NCI-H2196 (cell line): Measurements from ENCODE around the gene ARHGEF1.

Experiments used
- DNase-seq: peaks from one replicate; lab custom pipeline; 2025; ENCODE audit not compliant: unreplicated experiment; lab: John Stamatoyannopoulos, UW

The ARHGEF1 gene

GRCh38 chr19:41882568-41883462, at the start of gene ARHGEF1:
Gene ARHGEF1 (plus strand): TSS chr19:41883184. CDS start chr19:41888083, 4,899 bp downstream.
- no peak for DNase-seq

- no peak for DNase-seq
These were observed 44.8 kb upstream of the ARHGEF1 start for GRCh38 chr19:41837981-41838708.

- DNase-seq: no peak
These were observed 43.8 kb upstream of the ARHGEF1 start for GRCh38 chr19:41839211-41839610.

GRCh38 chr19:41843371-41843770, 39.6 kb upstream of the ARHGEF1 start:
- no peak for DNase-seq

- no peak for DNase-seq
These were observed 38.4 kb upstream of the ARHGEF1 start, which contains the start of gene LYPD4 for GRCh38 chr19:41844601-41845000. Gene LYPD4 (minus strand): TSS chr19:41844683. CDS start chr19:41839285, 5,398 bp downstream.

GRCh38 chr19:41845001-41845050, 38.2 kb upstream of the ARHGEF1 start, which contains the start of gene DMRTC2:
Gene DMRTC2 (plus strand): TSS chr19:41845042. CDS start chr19:41847429, 2,387 bp downstream.
- DNase-seq: no peak

- DNase-seq: no peak
These were observed 37.9 kb upstream of the ARHGEF1 start for GRCh38 chr19:41845051-41845590.

GRCh38 chr19:41847351-41848105, 35.5 kb upstream of the ARHGEF1 start:
- no peak for DNase-seq

- no peak for DNase-seq
These were observed 34.3 kb upstream of the ARHGEF1 start for GRCh38 chr19:41848666-41849065.

GRCh38 chr19:41849067-41849466, 33.9 kb upstream of the ARHGEF1 start:
- no peak for DNase-seq

- no peak for DNase-seq
These were observed 32.6 kb upstream of the ARHGEF1 start for GRCh38 chr19:41850381-41850780.

GRCh38 chr19:41851456-41851855, 31.5 kb upstream of the ARHGEF1 start:
- DNase-seq: no peak

- no peak for DNase-seq
These were observed 29.6 kb upstream of the ARHGEF1 start for GRCh38 chr19:41853344-41853743.

GRCh38 chr19:41853768-41854167, 29.2 kb upstream of the ARHGEF1 start:
- no peak for DNase-seq

GRCh38 chr19:41859213-41859617, 23.8 kb upstream of the ARHGEF1 start:
- DNase-seq: no peak

- peak; percentile 99 for DNase-seq
These were observed 23.2 kb upstream of the ARHGEF1 start, which contains the start of gene RPS19 for GRCh38 chr19:41859618-41860418. Gene RPS19 (plus strand): TSS chr19:41860255. CDS start chr19:41860775, 520 bp downstream.

GRCh38 chr19:41860419-41861115, 22.4 kb upstream of the ARHGEF1 start:
- no peak for DNase-seq

- no peak for DNase-seq
These were observed 21.7 kb upstream of the ARHGEF1 start for GRCh38 chr19:41861116-41861768.

GRCh38 chr19:41861846-41862245, 21.1 kb upstream of the ARHGEF1 start:
- no peak for DNase-seq
